IMR-90 (cell line): ENCODE data around the gene OR6B1. TPM values are rescaled to one million over a fixed set of nuclear protein-coding genes. Genes with fewer than 3 reads are reported as not detected.

ENCODE experiments used
- ATAC-seq: fragments of 200-7000 bp; cut with Tn5 transposase; 2 replicates; pipeline ENCODE4 v1.9.1; 2020; ENCODE audit warnings: low read depth, mild to moderate bottlenecking, moderate library complexity
- BruUV-seq: library from RNA; stranded (reverse); fragments of 400-500 nt; replicated peaks from 2 replicates; lab custom pipeline; 2021; lab: Mats Ljungman, UMichigan
- CTCF ChIA-PET: fragments of 300-600 bp; formaldehyde crosslinking; extraction: SDS; loops from one replicate; lab custom pipeline; 2021; ENCODE audit warnings: antibody characterized with exemption; lab: Yijun Ruan, JAX
- POLR2A ChIA-PET: fragments of 300-600 bp; sonication (Branson Sonifier 250); formaldehyde crosslinking; loops from one replicate; lab custom pipeline; 2022; ENCODE audit warnings: antibody characterized with exemption; ENCODE audit not compliant: unreplicated experiment; lab: Charles Lee
- DNase-seq: peaks from one replicate; pipeline ENCODE4 v3.0.0; 2013
- H2AFZ ChIP-seq: replicated peaks from 2 replicates; pipeline ENCODE3; 2013; ENCODE audit warnings: low read length, mild to moderate bottlenecking; ENCODE audit not compliant: poor library complexity
- H2AK5ac ChIP-seq: 2 replicates; pipeline ENCODE4 v1.6.1; 2013; ENCODE audit warnings: low read depth, low read length, inconsistent platforms
- H2AK9ac ChIP-seq: replicated peaks from 2 replicates; pipeline ENCODE3; 2013; ENCODE audit warnings: mild to moderate bottlenecking, low read depth, low read length, moderate library complexity; ENCODE audit not compliant: poor library complexity
- H2BK120ac ChIP-seq: 2 replicates; pipeline ENCODE4 v1.6.1; 2013; ENCODE audit warnings: low read depth, low read length, inconsistent platforms
- H2BK15ac ChIP-seq: 3 replicates; pipeline ENCODE4 v1.6.1; 2013; ENCODE audit warnings: low read depth, low read length, inconsistent platforms
- H2BK20ac ChIP-seq: 2 replicates; pipeline ENCODE4 v1.6.1; 2013; ENCODE audit warnings: low read depth, mild to moderate bottlenecking, inconsistent platforms, low read length, moderate library complexity
- H2BK5ac ChIP-seq: 2 replicates; pipeline ENCODE4 v1.6.1; 2013; ENCODE audit warnings: mild to moderate bottlenecking, low read depth, low read length, inconsistent platforms; ENCODE audit not compliant: poor library complexity, severe bottlenecking
- H3K14ac ChIP-seq: replicated peaks from 2 replicates; pipeline ENCODE4 v1.6.1; 2013; ENCODE audit warnings: low read depth, low read length, inconsistent platforms
- H3K18ac ChIP-seq: 2 replicates; pipeline ENCODE4 v1.6.1; 2013; ENCODE audit warnings: low read depth, low read length, control low read depth
- H3K23ac ChIP-seq: 2 replicates; pipeline ENCODE4 v1.6.1; 2013; ENCODE audit warnings: low read depth, low read length, inconsistent platforms
- H3K27ac ChIP-seq: 2 replicates; pipeline ENCODE4 v1.5.1; 2013; ENCODE audit warnings: mild to moderate bottlenecking, control low read depth, low read length; ENCODE audit not compliant: insufficient read depth
- H3K27me3 ChIP-seq: 2 replicates; pipeline ENCODE4 v1.6.1; 2013; ENCODE audit warnings: low read length; ENCODE audit not compliant: control insufficient read depth, insufficient read depth
- H3K36me3 ChIP-seq: 2 replicates; pipeline ENCODE4 v1.6.1; 2013; ENCODE audit warnings: low read length, mixed read lengths; ENCODE audit not compliant: control insufficient read depth, insufficient read depth
- H3K4ac ChIP-seq: 2 replicates; pipeline ENCODE4 v1.6.1; 2013; ENCODE audit warnings: low read depth, low read length, inconsistent platforms
- H3K4me1 ChIP-seq: 2 replicates; pipeline ENCODE4 v1.6.1; 2013; ENCODE audit warnings: low read length, mixed read lengths; ENCODE audit not compliant: control insufficient read depth, insufficient read depth
- H3K4me2 ChIP-seq: 2 replicates; pipeline ENCODE4 v1.6.1; 2013; ENCODE audit warnings: low read depth, mild to moderate bottlenecking, control low read depth, low read length, moderate library complexity
- H3K4me3 ChIP-seq: 2 replicates; pipeline ENCODE4 v1.5.1; 2013; ENCODE audit warnings: low read depth, mild to moderate bottlenecking, control low read depth, low read length, moderate library complexity; ENCODE audit not compliant: insufficient read depth
- H3K56ac ChIP-seq: 2 replicates; pipeline ENCODE4 v1.6.1; 2013; ENCODE audit warnings: low read length, inconsistent platforms; ENCODE audit not compliant: insufficient read depth; ENCODE audit errors: extremely low read depth
- H3K79me1 ChIP-seq, 2 experiments: 2 replicates each; pipeline ENCODE4 v1.6.1; 2013; ENCODE audit warnings: low read length in 2 of 2, inconsistent platforms in 1 of 2, low read depth in 1 of 2
- H3K9ac ChIP-seq: 2 replicates; pipeline ENCODE4 v1.6.1; 2013; ENCODE audit warnings: low read depth, low read length, control low read depth
- H3K9me1 ChIP-seq: 2 replicates; pipeline ENCODE4 v1.6.1; 2013; ENCODE audit warnings: low read length, inconsistent platforms; ENCODE audit not compliant: insufficient read depth
- H3K9me3 ChIP-seq: 2 replicates; pipeline ENCODE4 v1.6.1; 2013; ENCODE audit warnings: low read length; ENCODE audit not compliant: control insufficient read depth, insufficient read depth
- H4K20me1 ChIP-seq: 2 replicates; pipeline ENCODE4 v1.6.1; 2013; ENCODE audit warnings: low read length, inconsistent platforms; ENCODE audit not compliant: insufficient read depth
- H4K5ac ChIP-seq: 2 replicates; pipeline ENCODE4 v1.6.1; 2013; ENCODE audit warnings: mild to moderate bottlenecking, low read depth, low read length, control low read depth
- H4K8ac ChIP-seq, 2 experiments: 2 replicates each; pipeline ENCODE4 v1.6.1; 2013; ENCODE audit warnings: low read depth in 2 of 2, low read length in 2 of 2, control low read depth in 1 of 2, inconsistent platforms in 1 of 2
- H4K91ac ChIP-seq: 2 replicates; pipeline ENCODE4 v1.6.1; 2013; ENCODE audit warnings: low read depth, low read length, inconsistent platforms; ENCODE audit not compliant: insufficient read depth
- CHD1 ChIP-seq: IDR thresholded peaks from 2 replicates; pipeline ENCODE4 v1.6.1; 2012; ENCODE audit warnings: low read depth, low read length, improper control_type of control experiment
- CTCF ChIP-seq: conservative IDR thresholded peaks from 2 replicates; pipeline ENCODE4 v1.5.1; 2012; ENCODE audit warnings: mild to moderate bottlenecking, low read depth, low read length, improper control_type of control experiment
- ELK1 ChIP-seq: fragments of 150-350 bp; IDR thresholded peaks from 2 replicates; pipeline ENCODE4 v1.6.1; 2016; ENCODE audit warnings: low read depth, mild to moderate bottlenecking, low read length, moderate library complexity, borderline replicate concordance
- MAFK ChIP-seq: IDR thresholded peaks from 2 replicates; pipeline ENCODE4 v1.6.1; 2012; ENCODE audit warnings: low read depth, low read length, improper control_type of control experiment
- MAZ ChIP-seq: IDR thresholded peaks from 2 replicates; pipeline ENCODE4 v1.6.1; 2012; ENCODE audit warnings: low read depth, mild to moderate bottlenecking, low read length, improper control_type of control experiment, moderate library complexity, borderline replicate concordance
- MXI1 ChIP-seq: IDR thresholded peaks from 2 replicates; pipeline ENCODE4 v1.6.1; 2012; ENCODE audit warnings: low read depth, mild to moderate bottlenecking, low read length, moderate library complexity, borderline replicate concordance
- NFE2L2 ChIP-seq: fragments of 150-350 bp; IDR thresholded peaks from 2 replicates; pipeline ENCODE4 v1.6.1; 2016; ENCODE audit warnings: low read depth, mild to moderate bottlenecking, low read length
- POLR2A ChIP-seq: IDR thresholded peaks from 2 replicates; pipeline ENCODE4 v1.6.1; 2012; ENCODE audit warnings: mild to moderate bottlenecking, low read depth, low read length
- RAD21 ChIP-seq: IDR thresholded peaks from 2 replicates; pipeline ENCODE4 v1.6.1; 2012; ENCODE audit warnings: low read length, improper control_type of control experiment
- RCOR1 ChIP-seq: IDR thresholded peaks from 2 replicates; pipeline ENCODE4 v1.6.1; 2012; ENCODE audit warnings: mild to moderate bottlenecking, low read length, improper control_type of control experiment; ENCODE audit not compliant: insufficient replicate concordance
- SMC3 ChIP-seq: fragments of 150-350 bp; IDR thresholded peaks from 2 replicates; pipeline ENCODE4 v1.6.1; 2016; ENCODE audit warnings: low read depth, mild to moderate bottlenecking, antibody characterized with exemption, low read length, moderate library complexity
- WGBS, 2 experiments: methylation state at CpG; one replicate each; pipeline versions ENCODE4 v1.1.5 to v1.1.7; 2013; ENCODE audit warnings: missing lambda C conversion rate in 2 of 2; ENCODE audit not compliant: insufficient read length in 1 of 2; ENCODE audit errors: extremely low coverage in 2 of 2; 5-methylcytosine and 5-hydroxymethylcytosine counted together
- dilution Hi-C: fragments of 300-500 bp; cut with HindIII; formaldehyde crosslinking; loops from one replicate; pipeline ENCODE4 v1.14.3; 2018; ENCODE audit warnings: low sequenced_read_pairs; ENCODE audit not compliant: unreplicated experiment
- in situ Hi-C: fragments of 300-500 bp; cut with MboI; formaldehyde crosslinking; loops from 3 replicates; pipeline ENCODE4 v1.14.3; 2019; ENCODE audit warnings: low sequenced_read_pairs, inconsistent platforms, mixed read lengths
- intact Hi-C: fragments of 100-400 bp; cut with micrococcal nuclease; formaldehyde crosslinking; loops from 2 replicates; pipeline ENCODE4 v1.10.0; 2022
- polyA plus RNA-seq, 3 experiments: library from polyadenylated mRNA; depleted of rRNA; stranded (reverse); fragments of >200 nt; gene quantifications; 2 replicates each; pipeline ENCODE4 v1.2.3, GENCODE V29; 2012; ENCODE audit warnings: low replicate concordance in 1 of 3
- total RNA-seq: library from RNA; depleted of rRNA; stranded (reverse); fragments of >200 nt; gene quantifications from 2 replicates; pipeline ENCODE4 v1.2.3, GENCODE V29; 2012

The OR6B1 gene
- total and polyA plus RNA-seq, 2 of the 4 experiments (the other 2 are of a cell fraction): not detected

- intact Hi-C loops: no loop called here
- H2BK120ac ChIP-seq: no peak overlapping the region
- no peak overlapping the region for H3K4me2 ChIP-seq
- no peaks in the 10 kb centered on the region for H3K9me3 ChIP-seq
- no peak overlapping the region for H3K4me3 ChIP-seq
- H3K4ac ChIP-seq: no peak overlapping the region
- H2BK5ac ChIP-seq: no peak overlapping the region
- no peak overlapping the region for H3K27ac ChIP-seq
- in situ Hi-C loops: no loop called here
- no peak overlapping the region for H2BK15ac ChIP-seq
- ATAC-seq (no peak), DNase-seq (no peak)
- H3K18ac ChIP-seq: no peak overlapping the region
- no peak overlapping the region for H2AK9ac ChIP-seq
- no peak overlapping the region for H3K9ac ChIP-seq
- no peak overlapping the region for H4K8ac ChIP-seq
- no peak overlapping the region for H2BK20ac ChIP-seq
- no peaks in the 10 kb centered on the region for H3K79me1 ChIP-seq
- no peaks in the 10 kb centered on the region for H4K20me1 ChIP-seq
- no peak overlapping the region for H4K5ac ChIP-seq
- H3K36me3 ChIP-seq: no peaks in the 10 kb centered on the region
- H3K56ac ChIP-seq: no peak overlapping the region
- POLR2A ChIA-PET: no interaction called here
- no peaks in the 10 kb centered on the region for H3K9me1 ChIP-seq
- no peak overlapping the region for H2AK5ac ChIP-seq
- no TSS peak for BruUV-seq
- no peak for TF ChIP-seq RAD21
- TF ChIP-seq MAZ: no peak
- no peak for TF ChIP-seq ELK1
- TF ChIP-seq MAFK: no peak
- no peak for TF ChIP-seq POLR2A
- no peak for TF ChIP-seq SMC3
- no peak for TF ChIP-seq CTCF
- no peak for TF ChIP-seq NFE2L2
- no peak for TF ChIP-seq MXI1
- TF ChIP-seq RCOR1: no peak
- TF ChIP-seq CHD1: no peak
- H4K91ac ChIP-seq: no peak overlapping the region
- dilution Hi-C loops: no loop called here
- 46% methylated on average over 2 of the region's 2 CpGs; no CpG with 5 or more reads in 1 of the 2 experiments for WGBS, 2 experiments
- CTCF ChIA-PET: no interaction called here
- H3K23ac ChIP-seq: no peak overlapping the region
- H3K27me3 ChIP-seq: no peaks in the 10 kb centered on the region
- H3K4me1 ChIP-seq: no peaks in the 10 kb centered on the region
- H2AFZ ChIP-seq: no peak overlapping the region
- H3K14ac ChIP-seq: no peak overlapping the region
These were observed 34.8 kb upstream of the OR6B1 start for GRCh38 chr7:143965280-143965679.
